SK-N-SH (cell line): ENCODE data around the gene MRC1.

Source experiments
- CHD2 ChIP-seq: fragments of 150-350 bp; IDR thresholded peaks from 2 replicates; pipeline ENCODE4 v1.6.1; 2018; ENCODE audit warnings: low read length; ENCODE audit not compliant: partially characterized antibody
- CTCF ChIP-seq: fragments of 200-600 bp; sonication (generic); IDR thresholded peaks from 2 replicates; pipeline ENCODE4 v1.6.1; 2017; ENCODE audit warnings: antibody characterized with exemption, mild to moderate bottlenecking, moderate library complexity
- EP300 ChIP-seq, 2 experiments: IDR thresholded peaks; 2 replicates each; pipeline versions ENCODE4 v1.4.0 to v1.6.1; 2012; ENCODE audit warnings: borderline replicate concordance in 1 of 2, low read depth in 1 of 2, low read length in 1 of 2
- EZH2phosphoT487 ChIP-seq: fragments of 200-600 bp; sonication (generic); IDR thresholded peaks from 2 replicates; pipeline ENCODE4 v1.6.1; 2017; ENCODE audit warnings: low read depth, mixed run types, mild to moderate bottlenecking, antibody characterized with exemption, moderate library complexity, borderline replicate concordance
- MXI1 ChIP-seq: IDR thresholded peaks from 2 replicates; pipeline ENCODE4 v1.6.1; 2012; ENCODE audit warnings: mild to moderate bottlenecking, low read depth, low read length, improper control_type of control experiment
- NFIC ChIP-seq: IDR thresholded peaks from 2 replicates; pipeline ENCODE4 v1.4.0; 2012; ENCODE audit warnings: borderline replicate concordance
- RFX5 ChIP-seq: IDR thresholded peaks from 2 replicates; pipeline ENCODE4 v1.6.1; 2012; ENCODE audit warnings: mild to moderate bottlenecking, improper control_type of control experiment, low read length
- TCF12 ChIP-seq: IDR thresholded peaks from 2 replicates; pipeline ENCODE4 v1.4.0; 2012
- ZBTB33 ChIP-seq: IDR thresholded peaks from 2 replicates; pipeline ENCODE4 v1.4.0; 2012; ENCODE audit warnings: low read depth, borderline replicate concordance

- no peak for TF ChIP-seq CHD2
- no peak for TF ChIP-seq CTCF
- no peak for TF ChIP-seq EP300 (IDR thresholded peaks at IDR 0.05; ENCODE audit: borderline replicate concordance in 1 of 2, low read depth in 1 of 2, low read length in 1 of 2)
- no peak for TF ChIP-seq NFIC
- TF ChIP-seq ZBTB33, result no peak
- TF ChIP-seq TCF12, result no peak
- TF ChIP-seq MXI1, result no peak
- TF ChIP-seq EZH2phosphoT487, result no peak
- TF ChIP-seq RFX5, result no peak
These were observed 150.7 kb downstream of the MRC1 start for GRCh38 chr10:17959870-17960269.
